Activated T-cell treated with anti-CD3 and anti-CD28 coated beads, Interleukin-2, amount 50 U/mL, for 48 hours (primary cell): Measurements from ENCODE around the gene SMIM31.
A peak's percentile ranks its signal among the peaks of the same experiment; 100 is the strongest.

Source experiments
- DNase-seq, 2 experiments: peaks; one replicate each; pipeline ENCODE4 v3.0.0-alpha.2; 2020

The SMIM31 gene

GRCh38 chr4:164753873-164754488 is at the start of gene SMIM31:
SMIM31 (plus strand) TSS chr4:164754131; CDS start chr4:164770444, 16,313 bp downstream.
- no peak for DNase-seq

- no peak for DNase-seq
These were observed 47.3 kb upstream of the SMIM31 start for GRCh38 chr4:164706675-164707074.

- DNase-seq, result no peak
These were observed 37.0 kb upstream of the SMIM31 start for GRCh38 chr4:164716901-164717300.

DNA sequence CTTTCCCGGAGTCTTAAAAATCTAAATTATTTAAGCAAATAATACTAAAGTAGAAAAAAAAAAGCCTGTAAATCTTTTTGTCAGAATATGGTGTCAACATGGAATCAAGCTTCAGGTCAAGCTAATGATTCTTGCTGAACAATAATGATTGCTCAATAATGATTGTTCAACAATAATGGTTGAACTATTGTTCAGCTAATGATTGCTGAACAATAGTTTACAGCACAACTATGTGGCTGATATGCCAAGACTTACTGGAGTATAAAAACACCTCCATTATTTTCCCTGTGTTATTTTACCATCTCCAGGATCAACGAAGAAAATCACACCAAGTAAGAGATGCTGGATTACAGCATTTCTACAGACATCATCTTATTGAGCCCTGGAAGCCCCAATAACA is 35.1 kb upstream of the SMIM31 start:
- DNase-seq, result no peak

GRCh38 chr4:164725066-164725465 is 28.9 kb upstream of the SMIM31 start:
- no peak for DNase-seq

GRCh38 chr4:164730705-164731393 is 23.1 kb upstream of the SMIM31 start:
- DNase-seq, result no peak

GRCh38 chr4:164731827-164732474 is 22.0 kb upstream of the SMIM31 start:
- peak; percentile 55 to 60 for DNase-seq

DNA sequence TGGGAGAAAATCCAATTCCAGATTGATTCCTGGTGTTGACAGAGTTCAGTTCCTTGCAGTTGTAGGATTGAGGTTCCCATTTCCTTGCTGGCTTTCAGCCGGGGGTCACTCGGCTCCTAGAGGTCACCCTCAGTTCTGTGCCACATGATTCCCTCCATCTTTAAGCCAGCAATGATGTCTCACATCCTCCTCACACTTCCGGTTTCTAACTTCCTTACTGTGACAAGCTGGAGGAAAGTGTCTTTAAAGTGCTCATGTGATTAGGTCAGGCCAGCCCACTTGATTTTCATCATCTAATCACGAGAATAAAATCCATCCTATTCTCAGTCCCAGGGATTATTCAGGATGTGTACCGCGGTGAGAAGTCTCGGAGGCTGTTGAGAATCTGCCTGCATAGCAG is 19.4 kb upstream of the SMIM31 start:
- no peak for DNase-seq

- DNase-seq, result no peak
These were observed 5.6 kb upstream of the SMIM31 start for GRCh38 chr4:164748375-164748774.

- no peak for DNase-seq
These were observed 1.5 kb downstream of the SMIM31 start for GRCh38 chr4:164755432-164755831.

GRCh38 chr4:164756686-164757085 is 2.8 kb downstream of the SMIM31 start:
- DNase-seq, result no peak

- no peak for DNase-seq
These were observed 7.3 kb downstream of the SMIM31 start for GRCh38 chr4:164761241-164761640.

DNA sequence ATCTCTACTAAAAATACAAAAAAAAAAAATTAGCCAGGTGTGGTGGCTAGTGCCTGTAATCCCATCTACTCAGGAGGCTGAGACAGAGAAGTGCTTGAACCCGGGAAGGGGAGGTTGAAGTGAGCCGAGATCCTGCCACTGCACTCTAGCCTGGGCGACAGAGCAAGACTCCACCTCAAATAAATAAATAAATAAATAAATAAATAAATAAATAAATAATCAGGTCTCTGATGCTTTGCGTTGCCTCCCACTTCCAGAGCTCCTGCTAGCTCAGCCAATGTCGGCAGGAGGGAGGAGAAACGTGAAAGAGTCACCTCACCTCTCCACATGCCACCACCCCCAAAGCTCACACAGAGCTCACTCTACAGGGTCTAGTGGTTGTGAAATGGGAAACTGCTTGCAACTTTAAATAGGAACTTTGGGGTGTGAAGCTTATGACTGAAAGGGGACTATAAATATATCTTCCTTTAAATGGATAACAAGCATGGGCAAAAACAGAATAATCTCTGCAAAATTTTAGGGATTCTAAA is 7.9 kb downstream of the SMIM31 start:
- no peak for DNase-seq

DNA sequence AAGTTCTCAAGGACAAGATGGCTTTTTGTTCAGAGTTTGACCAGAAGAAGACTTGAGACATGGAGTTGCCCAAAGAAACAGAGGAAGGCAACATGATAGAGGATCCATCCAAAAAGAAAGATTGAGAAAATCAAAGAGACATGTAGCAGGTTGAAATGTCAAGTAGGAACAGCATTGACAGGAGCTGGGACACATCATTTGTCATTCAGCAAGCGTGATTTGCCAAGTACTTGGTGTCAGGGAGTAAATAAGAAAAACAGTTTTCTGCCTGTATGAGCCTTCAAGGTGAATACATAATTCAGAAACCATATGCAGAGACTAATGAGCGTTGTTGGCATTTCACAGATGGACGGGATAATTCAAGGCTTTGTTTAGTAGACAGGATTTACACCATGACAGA is 11.2 kb downstream of the SMIM31 start:
- DNase-seq, result no peak

DNA sequence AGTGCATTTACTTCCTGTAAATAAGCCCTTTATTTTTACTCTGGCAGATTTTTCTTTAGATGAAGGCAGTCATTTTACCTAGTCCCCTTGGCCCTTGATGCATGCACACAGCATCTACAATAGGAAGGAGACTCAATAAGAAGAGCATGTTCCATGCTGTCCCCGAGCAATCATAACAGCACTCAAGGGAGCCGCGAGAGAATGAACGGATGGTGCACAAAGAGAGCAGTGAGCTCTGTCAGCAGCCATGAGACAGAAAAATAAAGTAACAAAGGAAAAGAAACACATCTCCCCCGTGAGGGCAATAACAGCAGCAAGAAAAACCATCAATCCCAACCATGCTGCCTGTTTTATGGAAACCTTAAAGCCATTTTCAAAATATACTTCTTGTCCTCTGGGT is 11.9 kb downstream of the SMIM31 start:
- DNase-seq, result no peak

DNA sequence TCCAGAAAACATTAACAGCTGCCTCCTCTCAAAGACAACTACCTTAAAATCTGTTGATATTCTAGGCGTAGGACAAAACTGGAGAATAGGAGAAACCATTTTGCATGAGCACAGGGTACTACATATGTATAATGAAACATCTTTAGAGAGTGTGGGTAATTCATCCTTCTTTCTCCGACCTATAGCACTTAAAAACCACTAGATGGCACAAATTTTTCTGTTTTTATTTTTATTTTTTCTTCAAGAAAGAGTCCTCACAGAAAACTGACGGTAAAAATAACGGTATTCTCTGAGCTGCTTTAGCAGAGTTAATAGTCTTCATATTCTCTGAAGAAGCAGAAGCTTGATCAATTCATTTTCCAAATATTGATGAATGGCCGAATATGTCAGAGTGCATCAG is 14.6 kb downstream of the SMIM31 start:
- no peak for DNase-seq

GRCh38 chr4:164770010-164770724 is 16.2 kb downstream of the SMIM31 start:
- no peak for DNase-seq

DNA sequence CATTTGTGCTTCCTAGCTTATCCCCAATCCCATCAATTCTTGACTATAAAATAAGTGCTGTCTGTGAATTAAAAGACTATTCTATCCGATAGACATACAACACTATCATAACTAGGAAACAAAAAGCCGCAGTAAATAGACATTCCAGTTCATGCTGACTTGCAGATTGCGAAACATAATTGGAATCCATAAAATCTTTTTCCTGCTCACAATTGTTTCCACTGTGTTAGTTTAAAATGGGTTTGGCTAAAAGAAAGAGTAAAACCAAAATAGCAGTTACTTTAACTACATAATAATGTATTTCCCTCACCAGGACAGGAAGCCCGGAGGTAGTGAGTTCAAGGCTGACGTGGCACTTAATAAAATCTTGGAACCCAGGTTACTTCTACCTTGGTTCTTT is 17.2 kb downstream of the SMIM31 start:
- DNase-seq, result no peak

- DNase-seq, result no peak
These were observed 18.1 kb downstream of the SMIM31 start for GRCh38 chr4:164772076-164772475.

GRCh38 chr4:164779080-164779479 is 25.1 kb downstream of the SMIM31 start:
- DNase-seq, result no peak

DNA sequence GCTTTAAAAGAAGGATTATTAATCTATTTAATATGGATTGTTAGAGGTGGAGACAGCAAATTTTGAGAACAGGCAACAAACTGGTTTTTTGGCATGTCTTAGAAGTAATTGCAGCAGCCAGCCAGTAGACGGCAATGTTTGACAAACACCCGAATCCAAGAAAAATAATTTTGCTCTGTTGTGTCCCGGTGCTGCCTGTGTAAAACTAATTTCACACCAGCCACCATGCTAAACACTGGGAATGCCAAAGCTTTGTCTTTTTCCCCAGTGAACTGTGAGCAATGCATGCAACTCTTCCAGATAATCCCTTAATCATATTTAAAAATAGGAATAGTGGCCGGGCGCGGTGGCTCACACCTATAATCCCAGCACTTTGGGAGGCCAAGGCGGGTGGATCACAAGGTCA is 25.9 kb downstream of the SMIM31 start:
- DNase-seq, result peak; percentile 22 to 34

DNA sequence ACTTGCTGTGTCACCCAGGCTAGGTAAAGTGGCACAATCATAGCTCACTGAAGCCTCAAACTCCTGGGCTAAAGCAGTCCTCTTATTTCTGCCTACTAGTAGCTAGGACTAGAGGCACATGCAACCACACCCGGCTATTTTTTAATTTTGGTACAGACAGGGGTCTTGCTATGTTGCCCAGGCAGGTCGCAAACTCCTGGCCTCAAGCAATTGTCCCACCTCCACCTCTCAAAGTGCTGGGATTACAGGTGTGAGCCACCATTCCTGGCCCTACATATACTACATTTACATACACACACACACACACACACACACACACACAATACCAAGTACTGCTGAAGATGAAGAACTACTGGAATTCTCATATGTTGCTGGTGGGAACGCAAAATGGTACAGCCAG is 26.9 kb downstream of the SMIM31 start:
- DNase-seq, result no peak

DNA sequence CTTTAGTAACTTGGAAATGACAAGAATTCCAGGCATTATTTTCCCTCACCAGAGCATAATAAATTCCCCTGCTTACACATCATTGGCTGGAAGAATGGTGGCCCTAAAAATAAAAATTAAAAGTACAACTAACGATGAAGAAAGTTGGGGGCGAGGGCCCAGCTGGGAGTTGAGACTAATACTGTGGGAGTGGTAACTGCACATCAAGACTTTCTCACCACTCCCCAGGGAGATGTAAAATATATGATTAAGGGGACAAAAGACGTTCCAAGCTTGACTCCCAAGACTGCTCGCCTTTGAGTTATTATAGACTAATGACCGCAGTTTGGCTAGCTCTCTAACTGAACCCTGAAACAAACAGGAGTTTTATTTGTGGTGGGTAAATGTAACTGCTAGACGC is 30.0 kb downstream of the SMIM31 start:
- no peak for DNase-seq
